Forelimb muscle (tissue), 1 donor: Measurements from ENCODE around the gene DAAM2. TPM values are rescaled to one million over a fixed set of nuclear protein-coding genes. Genes with fewer than 3 reads are reported as not detected.

Experiments
- DNase-seq: peaks from one replicate; pipeline ENCODE4 v3.0.0-alpha.2; 2013; ENCODE audit warnings: low read depth
- polyA plus RNA-seq: library from polyadenylated mRNA; unstranded; fragments of 120-200 nt; gene quantifications from one replicate; pipeline ENCODE4 v1.2.1, GENCODE V29; 2013; ENCODE audit not compliant: insufficient read length

The DAAM2 gene
- polyA plus RNA-seq, 1 donor: 35.2 TPM

- no peak for DNase-seq
These were observed 138.4 kb downstream of the DAAM2 start for GRCh38 chr6:39930540-39930939.

GRCh38 chr6:39931607-39932006, 139.4 kb downstream of the DAAM2 start:
- no peak for DNase-seq

GRCh38 chr6:39932386-39932910, 140.3 kb downstream of the DAAM2 start:
- DNase-seq: no peak

DNA sequence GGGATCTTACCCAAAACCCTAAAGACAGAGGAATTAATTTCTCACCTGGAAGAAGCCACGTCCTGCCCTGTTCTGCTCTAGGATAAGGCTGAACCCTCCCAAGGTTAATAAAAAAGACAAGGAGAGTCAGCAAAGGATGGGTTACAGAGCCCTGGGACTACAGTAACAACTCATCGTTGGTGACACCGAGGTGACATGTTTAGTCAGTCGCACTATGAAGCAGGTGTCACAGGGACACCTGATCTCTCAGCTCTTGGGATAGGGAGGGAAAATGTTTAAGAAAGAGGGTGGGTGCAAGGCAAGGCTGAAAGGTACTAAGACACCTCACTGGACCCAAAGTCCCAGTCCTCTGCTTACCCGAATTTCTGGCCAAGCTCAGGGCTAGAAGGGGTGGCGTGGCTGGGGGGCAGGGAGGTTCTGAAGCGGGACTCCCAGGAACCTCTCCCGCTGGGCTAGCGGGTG, 141.5 kb downstream of the DAAM2 start:
- DNase-seq: no peak

- peak; percentile 9 for DNase-seq
These were observed 142.1 kb downstream of the DAAM2 start, which contains the start of gene MOCS1 for GRCh38 chr6:39934131-39934757. MOCS1 (minus strand) TSS chr6:39934462; CDS start chr6:39934417, 45 bp downstream.

DNA sequence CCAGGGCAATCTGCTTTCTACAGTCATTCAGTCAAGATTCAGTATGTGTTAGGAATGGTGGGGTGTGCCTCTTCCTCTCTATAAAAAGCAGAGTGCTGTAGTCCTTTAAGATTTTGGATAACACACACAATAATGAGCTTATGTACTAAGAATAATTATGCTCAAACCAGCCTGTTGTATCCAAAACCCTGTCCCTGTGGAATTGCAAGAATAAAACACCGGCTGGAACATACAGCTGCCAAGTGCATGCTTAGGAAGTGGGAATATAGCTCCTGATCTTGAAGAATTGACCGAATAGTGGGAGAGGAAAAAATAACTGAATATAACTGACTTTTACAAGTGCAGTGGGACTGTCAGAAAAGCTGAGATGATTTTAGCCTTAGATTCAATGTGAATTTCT, 143.1 kb downstream of the DAAM2 start:
- peak; percentile 9 for DNase-seq

DNA sequence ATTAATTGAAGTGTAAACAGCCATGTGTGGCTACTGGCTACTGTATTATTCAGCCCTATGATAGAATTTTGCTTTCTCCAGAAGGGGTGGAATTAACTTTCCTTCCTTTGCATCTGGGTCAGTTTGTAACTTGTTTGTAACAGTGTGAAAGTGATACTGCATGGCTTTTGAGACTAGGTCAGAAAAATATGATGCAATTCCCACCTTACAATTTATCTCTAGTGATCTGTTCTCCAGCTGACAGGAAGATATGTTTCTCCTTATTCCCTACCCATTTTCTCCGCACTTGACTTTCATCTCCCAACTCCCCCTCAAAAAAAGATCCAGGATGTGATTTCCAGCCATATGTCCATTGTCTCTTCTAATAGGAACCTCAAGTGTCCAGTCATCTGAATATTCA, 144.7 kb downstream of the DAAM2 start:
- no peak for DNase-seq

DNA sequence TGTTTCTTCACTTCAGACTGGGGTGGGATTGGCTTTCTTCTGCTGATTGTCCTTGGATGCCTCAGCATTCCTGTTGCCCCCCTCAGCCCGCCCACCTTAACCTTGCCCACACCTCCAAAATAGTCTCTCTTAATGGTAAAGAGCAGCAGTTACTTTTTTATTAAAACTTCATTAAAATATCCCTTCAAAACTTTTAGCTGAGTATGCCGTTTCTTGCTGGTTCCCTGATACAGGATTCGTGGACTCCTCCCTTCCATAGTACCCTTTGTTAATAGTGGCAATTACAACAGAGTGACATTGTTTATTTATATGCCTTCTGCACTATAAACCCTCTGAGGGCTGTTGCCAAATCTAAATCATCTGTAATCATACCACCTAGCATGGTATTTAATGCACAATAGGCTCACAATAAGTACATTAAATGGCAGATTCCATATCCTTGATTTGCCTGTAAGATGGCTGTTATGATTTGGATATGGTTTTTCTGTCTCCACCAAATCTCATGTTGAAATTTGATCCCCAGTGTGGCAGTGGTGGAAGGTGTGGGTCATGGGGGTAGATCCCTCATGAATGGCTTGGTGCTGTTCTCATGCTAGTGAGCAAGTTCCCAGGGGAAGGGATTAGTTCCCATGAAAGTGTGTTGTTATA, 145.6 kb downstream of the DAAM2 start:
- DNase-seq: no peak

DNA sequence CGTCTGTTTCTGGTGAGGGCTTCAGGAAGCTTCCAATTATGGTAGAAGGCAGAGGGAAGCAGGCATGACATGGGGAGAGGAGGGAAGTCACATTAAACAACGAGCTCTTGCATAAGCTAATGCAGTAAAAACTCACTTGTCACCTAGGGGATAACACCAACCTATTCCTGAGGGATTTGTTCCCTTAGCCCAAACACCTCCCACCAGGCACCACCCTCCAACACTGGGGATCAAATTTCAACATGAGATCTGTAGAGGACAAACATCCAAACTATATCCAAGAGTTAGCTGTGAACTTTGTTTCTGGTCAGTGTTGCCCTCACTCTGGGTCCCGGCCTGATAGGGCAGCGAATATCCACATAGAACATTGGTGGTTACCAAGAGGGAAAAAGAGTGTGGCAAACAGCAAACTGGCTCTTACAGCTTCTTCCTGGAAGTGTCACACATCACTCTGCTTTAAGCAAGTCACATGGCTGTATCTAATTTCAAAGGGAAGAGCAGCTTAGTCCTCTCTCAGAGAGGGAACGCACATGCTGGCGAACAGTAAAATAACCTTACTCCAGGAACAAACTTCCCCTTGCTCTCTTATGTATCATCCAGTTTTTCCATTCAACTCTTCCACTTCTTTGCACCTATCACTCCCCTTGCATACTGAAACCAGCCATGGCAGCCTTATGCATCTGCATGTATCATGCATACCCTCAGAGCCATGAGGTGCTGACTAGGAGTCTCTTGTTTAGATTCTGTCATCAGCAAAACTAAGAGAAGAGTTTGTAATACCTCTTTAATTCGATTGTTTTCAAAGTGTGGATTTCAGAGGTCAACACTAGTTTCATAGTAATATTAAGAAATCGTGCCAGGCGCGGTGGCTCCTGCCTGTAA, 146.8 kb downstream of the DAAM2 start:
- no peak for DNase-seq

DNA sequence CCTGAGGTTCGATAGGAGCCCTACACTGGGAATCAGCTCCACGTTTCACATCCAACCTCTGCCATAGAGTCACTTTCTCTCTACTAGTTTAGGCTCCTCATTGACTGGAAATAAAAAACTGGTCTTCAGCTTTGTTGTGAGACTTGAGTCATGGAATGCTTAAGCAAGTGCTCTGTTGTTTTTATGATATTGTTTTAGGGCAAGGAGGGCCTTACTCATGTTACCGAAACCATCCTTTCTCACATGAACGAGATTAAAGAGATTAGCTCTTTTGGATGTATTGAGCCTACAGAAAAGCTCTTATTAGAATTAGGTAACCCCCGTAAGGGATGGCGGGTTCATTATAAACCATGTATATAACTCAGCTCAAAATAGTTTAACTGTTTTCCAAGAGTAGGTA, 149.0 kb downstream of the DAAM2 start:
- no peak for DNase-seq

- DNase-seq: no peak
These were observed 149.6 kb downstream of the DAAM2 start for GRCh38 chr6:39941820-39942219.

GRCh38 chr6:39942903-39943580, 150.9 kb downstream of the DAAM2 start:
- no peak for DNase-seq

DNA sequence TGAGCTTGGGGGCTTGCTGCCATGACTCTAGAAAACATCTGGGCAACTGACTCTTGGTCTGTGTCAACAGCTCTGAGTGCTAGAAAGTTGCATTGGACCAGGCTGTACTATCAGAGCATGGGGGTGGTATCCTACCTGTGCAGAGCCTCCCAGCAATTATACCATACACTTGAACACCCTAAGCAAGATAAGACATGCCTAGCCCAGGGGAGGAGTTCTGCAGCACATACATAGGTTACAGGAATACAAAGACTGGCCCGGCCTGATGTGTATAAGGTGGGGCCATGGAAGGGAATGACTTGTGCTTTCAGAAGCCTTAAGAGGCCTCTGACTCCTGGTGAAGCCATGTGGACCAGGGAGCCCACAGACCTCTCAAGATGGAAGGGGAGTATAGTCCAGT, 153.4 kb downstream of the DAAM2 start:
- DNase-seq: no peak

GRCh38 chr6:39947611-39948068, 155.5 kb downstream of the DAAM2 start:
- DNase-seq: no peak

- no peak for DNase-seq
These were observed 156.1 kb downstream of the DAAM2 start for GRCh38 chr6:39948199-39948791.

GRCh38 chr6:39950125-39950720, 158.0 kb downstream of the DAAM2 start:
- no peak for DNase-seq

GRCh38 chr6:39951191-39951590, 159.0 kb downstream of the DAAM2 start:
- DNase-seq: no peak

DNA sequence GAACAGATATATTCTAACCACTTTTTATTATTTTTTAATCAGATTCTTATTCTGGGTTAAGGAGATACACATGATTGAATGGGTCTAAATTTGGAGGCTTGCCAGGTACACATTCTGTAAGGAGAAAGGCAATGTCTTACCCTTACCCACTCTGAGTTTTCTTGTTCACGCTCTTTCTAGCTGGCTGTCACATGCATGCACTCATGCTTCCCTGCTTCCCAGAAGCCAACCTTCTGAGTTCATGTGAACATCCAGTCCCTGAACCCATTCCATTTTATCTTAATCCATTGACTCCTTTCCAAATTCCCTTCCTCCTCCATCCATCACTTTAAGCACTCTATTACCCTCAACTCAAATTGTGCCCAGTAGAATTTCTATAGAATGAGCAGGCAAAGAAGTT, 159.5 kb downstream of the DAAM2 start:
- no peak for DNase-seq

- DNase-seq: no peak
These were observed 160.0 kb downstream of the DAAM2 start for GRCh38 chr6:39952167-39952566.

- no peak for DNase-seq
These were observed 161.0 kb downstream of the DAAM2 start for GRCh38 chr6:39953076-39953618.
